Measurements from ENCODE around the gene JOSD2. TPM values are rescaled to one million over a fixed set of nuclear protein-coding genes. Genes with fewer than 3 reads are reported as not detected.

Gene JOSD2
- total and polyA plus RNA-seq, 2 donors (not counting 3 experiments of a cell fraction or from before 2014, with no cell fraction given), result 37.4 to 62.8 TPM

- no peaks in the 10 kb centered on the region for H3K79me2 ChIP-seq (ENCODE audit: control insufficient read depth, insufficient read depth, low read length)
- no TSS peak for BruUV-seq (replicated peaks)
- H3K4me3 ChIP-seq (replicated peaks in 1 of 3; ENCODE audit: insufficient read depth in 1 of 3, low read depth in 1 of 3, low read length in 3 of 3), result no peak overlapping the region
- no peak overlapping the region for H2AFZ ChIP-seq (ENCODE audit: low read depth, low read length)
- DNase-seq (ENCODE audit: low read depth, low spot score) (no peak), FAIRE-seq (no peak)
- no peaks in the 10 kb centered on the region for H3K27me3 ChIP-seq (ENCODE audit: control insufficient read depth in 2 of 2, insufficient read depth in 2 of 2, low read length in 2 of 2)
- ChIA-PET POLR2A (interaction anchor here (0.9 kb wide), 1 partner anchor 50 kb away, joined by 4 read pairs; the partner anchor contains the start of gene JOSD2), CTCF (interaction anchor here (0.7 to 7.4 kb wide), 18 partner anchors 12 to 208 kb away, joined by 3 to 144 read pairs (median 4); partner anchors contain the start of gene POLD1)
- TF ChIP-seq, protein P1, sequence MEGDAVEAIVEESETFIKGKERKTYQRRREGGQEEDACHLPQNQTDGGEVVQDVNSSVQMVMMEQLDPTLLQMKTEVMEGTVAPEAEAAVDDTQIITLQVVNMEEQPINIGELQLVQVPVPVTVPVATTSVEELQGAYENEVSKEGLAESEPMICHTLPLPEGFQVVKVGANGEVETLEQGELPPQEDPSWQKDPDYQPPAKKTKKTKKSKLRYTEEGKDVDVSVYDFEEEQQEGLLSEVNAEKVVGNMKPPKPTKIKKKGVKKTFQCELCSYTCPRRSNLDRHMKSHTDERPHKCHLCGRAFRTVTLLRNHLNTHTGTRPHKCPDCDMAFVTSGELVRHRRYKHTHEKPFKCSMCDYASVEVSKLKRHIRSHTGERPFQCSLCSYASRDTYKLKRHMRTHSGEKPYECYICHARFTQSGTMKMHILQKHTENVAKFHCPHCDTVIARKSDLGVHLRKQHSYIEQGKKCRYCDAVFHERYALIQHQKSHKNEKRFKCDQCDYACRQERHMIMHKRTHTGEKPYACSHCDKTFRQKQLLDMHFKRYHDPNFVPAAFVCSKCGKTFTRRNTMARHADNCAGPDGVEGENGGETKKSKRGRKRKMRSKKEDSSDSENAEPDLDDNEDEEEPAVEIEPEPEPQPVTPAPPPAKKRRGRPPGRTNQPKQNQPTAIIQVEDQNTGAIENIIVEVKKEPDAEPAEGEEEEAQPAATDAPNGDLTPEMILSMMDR (IDR thresholded peaks at IDR 0.05; ENCODE audit: extremely low read depth in 1 of 2, insufficient read depth in 1 of 2, low read depth in 1 of 2, low read length in 2 of 2), result no peak
- TF ChIP-seq MYC (IDR thresholded peaks at IDR 0.05; ENCODE audit: low read depth, low read length) (no peak), FOS (IDR thresholded peaks at IDR 0.05; ENCODE audit: borderline replicate concordance, insufficient read depth, low read length) (no peak), EZH2 (IDR thresholded peaks at IDR 0.05; ENCODE audit: borderline replicate concordance, low read depth, low read length, severe bottlenecking) (no peak), POLR2A (IDR thresholded peaks at IDR 0.05; ENCODE audit: low read depth, low read length) (no peak), GATA2 (IDR thresholded peaks at IDR 0.05; ENCODE audit: insufficient read depth, insufficient read length, low read depth, low read length) (no peak), JUN (IDR thresholded peaks at IDR 0.05; ENCODE audit: borderline replicate concordance, insufficient read depth, insufficient read length, low read depth) (no peak), MAX (IDR thresholded peaks at IDR 0.05; ENCODE audit: insufficient read depth, insufficient read length) (no peak), POLR2AphosphoS5 (IDR thresholded peaks at IDR 0.05; ENCODE audit: insufficient read depth, low read depth, low read length) (no peak)
- H4K20me1 ChIP-seq (replicated peaks; ENCODE audit: control insufficient read depth, extremely low read depth, insufficient read depth, low read length), result no peaks in the 10 kb centered on the region
- no peak overlapping the region for H3K4me2 ChIP-seq (ENCODE audit: insufficient read depth, low read length)
- H3K4me1 ChIP-seq (ENCODE audit: control insufficient read depth, extremely low read depth, insufficient read depth, low read length), result no peaks in the 10 kb centered on the region
- H3K36me3 ChIP-seq (ENCODE audit: control insufficient read depth in 2 of 2, extremely low read depth in 1 of 2, insufficient read depth in 2 of 2, low read length in 2 of 2), result no peaks in the 10 kb centered on the region
- no peaks in the 10 kb centered on the region for H3K9me3 ChIP-seq (replicated peaks; ENCODE audit: control insufficient read depth, insufficient read depth, low read length)
- no peak overlapping the region for H3K9ac ChIP-seq (replicated peaks; ENCODE audit: extremely low read depth, insufficient read depth, low read length)
- dilution Hi-C loops (cut with MboI; ENCODE audit: extremely low pct_ligation_motif_present, low sequenced_read_pairs), result no loop called here
- H3K27ac ChIP-seq (ENCODE audit: insufficient read depth, low read depth, low read length), result no peak overlapping the region
- intact Hi-C loops (cut with micrococcal nuclease), result loop anchor here (2.0 kb wide), 1 partner anchor 17 kb away; the partner anchor contains the start of genes EMC10 and GARIN5A
- no peaks in the 10 kb centered on the region for H3K9me1 ChIP-seq (replicated peaks; ENCODE audit: control insufficient read depth, extremely low read depth, insufficient read depth, low read length)
These were observed 50.7 kb downstream of the JOSD2 start for GRCh38 chr19:50460161-50460765.

Data from endothelial cell of umbilical vein (primary cell).